NCI-H2081 (cell line): ENCODE data around the gene ATAD1.
A peak's percentile ranks its signal among the peaks of the same experiment; 100 is the strongest.
"Not testable (repeated sequence)": the region's sequence is repeated elsewhere in the genome, so short reads cannot be mapped to it uniquely, and the experiment has no call there.

ENCODE experiments used
- DNase-seq, 2 experiments: peaks; one replicate each; lab custom pipeline; 2025; lab: John Stamatoyannopoulos, UW

ATAD1 gene

GRCh38 chr10:87846023-87846422, 28.0 kb upstream of the ATAD1 start:
- no peak for DNase-seq

DNA sequence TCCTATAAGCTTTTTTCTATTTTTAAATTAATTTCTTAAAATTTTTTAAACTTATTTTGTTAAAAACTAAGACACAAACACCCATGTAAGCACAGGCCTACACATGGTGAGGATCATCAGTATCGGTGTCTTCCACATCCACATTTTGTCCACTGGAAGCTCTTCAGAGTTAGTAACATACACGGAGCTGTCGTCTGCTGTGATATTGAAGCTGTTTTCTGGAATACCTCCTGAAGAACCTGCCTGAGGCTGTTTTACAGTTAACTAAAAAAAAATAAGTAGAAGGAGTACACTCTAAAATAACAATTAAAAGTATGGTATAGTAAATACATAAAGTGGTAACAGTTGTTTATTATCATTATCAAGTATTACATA, 27.6 kb upstream of the ATAD1 start:
- no peak for DNase-seq

DNA sequence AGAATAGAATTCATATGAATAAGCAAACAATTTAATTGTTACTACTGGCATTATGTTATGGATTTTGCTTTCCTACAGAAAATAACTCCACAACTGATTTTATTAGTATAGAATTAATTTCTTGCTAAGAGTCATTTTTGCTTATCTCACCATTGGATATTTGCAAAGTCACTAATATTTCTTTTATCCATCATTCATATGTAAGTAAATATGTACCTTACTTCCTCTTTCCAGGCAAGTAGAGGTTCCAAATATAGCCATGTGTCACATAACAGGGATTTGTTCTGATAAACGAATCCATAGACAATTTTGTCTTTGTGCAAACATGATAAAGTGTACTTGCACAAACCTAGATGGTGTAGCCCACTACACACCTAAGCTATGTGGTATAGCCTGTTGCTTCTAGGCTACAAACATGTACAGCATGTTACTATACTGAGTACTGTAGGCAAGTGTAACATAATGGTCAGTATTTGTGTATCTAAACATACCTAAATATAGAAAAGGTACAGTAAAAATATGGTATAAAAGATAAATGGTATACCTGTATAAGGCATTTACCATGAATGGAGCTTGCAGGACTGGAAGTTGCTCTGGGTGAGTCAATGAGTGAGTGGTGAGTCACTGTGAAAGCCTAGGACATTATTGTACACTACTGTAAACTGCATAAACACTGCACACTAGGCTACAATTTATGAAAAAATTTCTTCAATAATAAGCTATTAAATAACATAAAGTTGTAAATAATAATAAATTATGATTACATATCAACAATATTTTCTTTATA, 27.0 kb upstream of the ATAD1 start:
- DNase-seq: no peak

- DNase-seq: no peak
Observed at GRCh38 chr10:87843714-87844113, 25.7 kb upstream of the ATAD1 start.

- DNase-seq: no peak
Observed at GRCh38 chr10:87842776-87843497, 24.9 kb upstream of the ATAD1 start.

GRCh38 chr10:87842220-87842641, 24.2 kb upstream of the ATAD1 start:
- DNase-seq: no peak

GRCh38 chr10:87841186-87841585, 23.2 kb upstream of the ATAD1 start:
- no peak for DNase-seq

DNA sequence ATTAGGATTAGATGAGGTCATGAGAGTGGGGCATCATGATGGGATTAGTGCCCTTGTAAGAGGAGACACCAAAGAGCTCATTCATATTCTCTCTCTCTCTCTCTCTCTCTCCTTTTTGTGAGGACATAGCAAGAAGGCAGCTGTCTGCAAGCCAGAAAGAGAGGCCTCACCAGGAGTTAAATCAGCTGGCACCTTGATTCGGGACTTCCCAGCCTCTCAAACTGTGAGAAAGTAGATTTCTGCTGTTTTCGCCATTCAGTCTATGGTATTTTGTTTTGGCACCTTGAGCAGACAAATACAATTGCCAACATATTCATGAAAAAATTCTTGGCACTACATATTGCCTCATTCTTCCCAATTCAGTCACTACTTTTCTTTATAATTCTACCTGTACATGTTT, 20.6 kb upstream of the ATAD1 start:
- DNase-seq: no peak

DNA sequence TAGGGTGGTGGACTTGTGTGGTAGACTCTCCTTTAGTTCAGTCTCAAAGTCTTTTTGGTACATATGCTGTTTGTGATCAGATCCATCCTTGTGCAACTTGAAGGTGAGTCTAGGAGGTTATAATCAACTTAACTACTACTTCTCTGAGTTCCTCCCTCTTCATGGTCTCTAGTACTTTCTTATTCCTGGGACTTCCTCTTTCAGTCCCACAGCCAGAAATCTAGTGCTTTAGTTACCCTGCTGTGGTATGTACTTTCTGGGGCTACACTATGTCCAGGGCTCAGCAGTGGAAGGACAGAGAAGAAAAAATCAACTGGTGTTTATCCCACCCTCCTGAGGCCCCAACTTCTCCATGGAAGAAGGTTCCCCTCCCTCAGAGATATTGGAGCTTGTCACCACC, 19.4 kb upstream of the ATAD1 start:
- no peak for DNase-seq

GRCh38 chr10:87836098-87836497, 18.1 kb upstream of the ATAD1 start:
- no peak for DNase-seq

GRCh38 chr10:87829986-87830729, 12.1 kb upstream of the ATAD1 start:
- DNase-seq: no peak

GRCh38 chr10:87829051-87829450, 11.0 kb upstream of the ATAD1 start:
- not testable (repeated sequence) for DNase-seq

- no peak for DNase-seq
Observed at GRCh38 chr10:87827681-87828080, 9.7 kb upstream of the ATAD1 start.

DNA sequence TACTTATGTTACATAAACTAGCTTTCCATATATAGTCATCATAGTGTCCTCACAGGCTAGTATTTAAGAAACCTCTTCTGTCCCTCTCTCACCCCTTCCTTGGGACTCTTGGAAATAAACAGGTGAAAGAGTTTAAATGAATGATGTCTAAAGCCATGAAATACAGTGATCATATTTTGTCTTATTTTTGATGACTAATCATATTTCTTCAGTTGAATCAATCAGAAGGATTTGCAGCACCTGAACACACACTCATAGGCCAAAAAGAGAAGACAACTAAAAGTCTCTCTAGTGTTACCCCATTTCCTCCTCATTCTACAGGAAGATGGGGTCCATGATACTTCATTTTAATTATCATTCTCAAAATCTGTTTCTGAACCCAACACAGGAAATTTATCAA, 8.6 kb upstream of the ATAD1 start:
- DNase-seq: no peak

DNA sequence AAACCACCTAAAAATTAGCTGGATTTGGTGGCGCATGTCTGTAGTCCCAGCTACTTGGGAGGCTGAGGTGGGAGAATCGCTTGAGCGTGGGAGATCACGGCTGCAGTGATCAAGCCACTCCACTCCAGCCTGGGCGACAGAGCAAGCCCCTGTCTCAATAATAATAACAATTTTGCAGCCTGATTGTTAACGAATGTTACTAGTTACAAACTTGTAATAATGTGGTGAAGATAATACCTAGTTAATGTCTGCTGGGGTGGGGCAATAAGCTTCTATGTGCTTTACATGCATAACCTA, 1.2 kb upstream of the ATAD1 start:
- no peak for DNase-seq

DNA sequence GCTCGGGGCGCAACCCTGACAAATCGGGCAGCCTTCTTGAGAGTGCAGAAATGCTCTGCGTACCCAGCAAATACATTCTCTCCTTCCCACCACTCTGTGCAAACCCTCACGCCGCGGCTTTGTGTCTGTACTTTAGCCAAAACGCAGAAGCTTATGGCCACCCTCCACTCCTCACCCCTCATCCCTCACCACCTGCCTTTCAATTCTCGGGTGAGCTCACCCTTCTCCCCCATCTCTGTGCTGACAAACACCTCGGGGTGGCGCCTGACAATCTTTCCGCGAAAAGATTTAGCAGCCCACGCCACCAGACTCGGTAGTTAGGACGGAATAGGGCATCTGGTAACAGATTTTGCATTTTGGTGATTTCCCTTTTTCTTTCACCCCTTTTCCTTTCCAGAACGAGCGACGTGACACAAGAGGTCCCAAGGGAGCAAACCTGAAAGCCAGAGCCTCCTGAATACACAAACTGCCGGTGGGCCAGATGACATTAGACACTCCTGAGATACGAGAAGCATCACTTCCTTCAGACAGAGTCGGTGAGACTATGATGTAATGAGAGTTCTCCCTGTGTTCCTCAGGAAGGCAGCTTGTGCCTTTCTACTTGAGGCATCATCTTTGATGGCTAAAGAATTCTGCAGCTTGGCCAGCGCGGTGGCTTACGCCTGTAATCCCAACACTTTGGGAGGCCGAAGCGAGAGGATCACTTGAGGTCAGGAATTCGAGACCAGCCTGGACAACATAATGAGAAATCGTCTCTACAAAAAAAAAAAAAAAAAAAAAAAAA, 671 bp upstream of the ATAD1 start:
- peak; percentile 6 to 23 for DNase-seq

- DNase-seq: no peak
Observed at GRCh38 chr10:87816898-87817608, 973 bp downstream of the ATAD1 start.

- no peak for DNase-seq
Observed at GRCh38 chr10:87816163-87816897, 1.7 kb downstream of the ATAD1 start.

DNA sequence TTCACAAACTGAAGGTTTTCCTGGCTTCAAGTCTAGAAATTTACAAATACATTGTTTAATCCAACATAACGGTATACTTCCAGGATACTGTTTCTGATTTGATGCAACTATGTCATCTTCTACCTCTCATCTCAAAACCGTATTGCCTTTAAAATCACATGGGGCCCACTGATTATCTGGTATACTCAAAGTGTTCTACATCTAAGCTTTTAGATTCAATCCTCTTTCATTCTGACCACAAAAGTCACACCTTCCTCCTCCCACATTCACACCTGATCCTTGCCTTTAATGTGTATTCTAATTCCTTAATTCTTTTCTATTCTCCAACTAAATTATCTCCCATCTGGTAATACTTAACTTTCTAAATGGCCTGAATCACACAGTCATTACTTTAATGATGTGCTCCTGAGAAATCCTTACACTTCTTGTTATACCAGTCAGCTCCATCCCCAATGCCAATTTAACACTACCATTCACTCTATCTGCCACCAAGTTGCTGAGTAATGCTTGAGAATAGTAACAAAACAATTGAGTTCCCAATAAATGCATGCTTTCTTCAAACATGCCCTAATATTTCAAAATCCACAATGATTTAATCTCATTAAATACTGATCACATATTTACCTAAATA, 13.0 kb downstream of the ATAD1 start:
- DNase-seq: no peak

DNA sequence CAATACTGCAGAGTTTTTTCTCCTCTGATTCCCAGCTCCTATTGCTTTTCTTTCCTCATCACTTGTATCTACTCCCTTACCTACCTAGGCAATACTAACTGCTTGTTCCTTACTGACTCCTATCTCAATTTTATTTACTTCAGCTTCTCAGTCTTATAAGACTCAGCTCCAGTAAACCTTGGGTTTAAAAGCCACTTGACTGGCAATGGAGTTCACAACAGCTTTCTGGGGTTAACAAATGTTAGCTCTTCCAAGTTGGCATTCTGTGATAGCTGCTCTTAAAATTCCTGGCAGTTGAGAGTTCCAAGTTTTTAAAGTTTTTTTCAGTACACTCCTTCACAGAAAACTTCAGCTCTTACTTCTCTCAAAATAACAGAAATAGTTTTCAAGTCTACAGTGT, 14.2 kb downstream of the ATAD1 start:
- no peak for DNase-seq

DNA sequence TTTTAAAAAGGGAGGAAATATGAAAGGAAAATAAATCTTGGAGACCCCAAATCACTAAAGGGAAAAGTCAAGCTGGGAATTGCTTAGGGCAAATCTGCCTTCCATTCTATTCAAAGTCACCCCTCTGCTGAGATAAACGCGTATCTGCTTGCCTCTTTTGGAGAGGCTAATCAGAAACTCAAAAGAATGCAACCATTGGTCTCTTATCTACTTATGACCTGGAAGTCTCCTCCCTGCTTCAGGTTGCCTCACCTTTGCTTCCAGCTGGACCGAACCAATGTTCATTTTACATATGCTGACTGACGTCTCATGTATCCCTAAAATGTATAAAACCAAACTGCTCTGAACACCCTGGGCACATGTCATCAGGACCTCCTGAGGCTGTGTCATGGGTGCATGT, 14.7 kb downstream of the ATAD1 start:
- DNase-seq: no peak
